IPS-15b (cell line): ENCODE data around the gene LIF.

Experiments
- H3K27me3 ChIP-seq: one replicate; pipeline ENCODE4 v1.6.1; 2013; ENCODE audit warnings: low read length; ENCODE audit not compliant: control insufficient read depth, insufficient read depth
- H3K36me3 ChIP-seq: one replicate; pipeline ENCODE4 v1.6.1; 2013; ENCODE audit warnings: low read length; ENCODE audit not compliant: control insufficient read depth, insufficient read depth
- H3K4me1 ChIP-seq: one replicate; pipeline ENCODE4 v1.6.1; 2013; ENCODE audit warnings: mild to moderate bottlenecking, low read length; ENCODE audit not compliant: control insufficient read depth, insufficient read depth
- H3K4me3 ChIP-seq: one replicate; pipeline ENCODE4 v1.5.1; 2013; ENCODE audit warnings: low read depth, low read length
- H3K9ac ChIP-seq: one replicate; pipeline ENCODE4 v1.6.1; 2013; ENCODE audit warnings: low read depth, mild to moderate bottlenecking, low read length
- H3K9me3 ChIP-seq: one replicate; pipeline ENCODE4 v1.6.1; 2013; ENCODE audit warnings: mild to moderate bottlenecking, low read length; ENCODE audit not compliant: control insufficient read depth, insufficient read depth

LIF gene

DNA sequence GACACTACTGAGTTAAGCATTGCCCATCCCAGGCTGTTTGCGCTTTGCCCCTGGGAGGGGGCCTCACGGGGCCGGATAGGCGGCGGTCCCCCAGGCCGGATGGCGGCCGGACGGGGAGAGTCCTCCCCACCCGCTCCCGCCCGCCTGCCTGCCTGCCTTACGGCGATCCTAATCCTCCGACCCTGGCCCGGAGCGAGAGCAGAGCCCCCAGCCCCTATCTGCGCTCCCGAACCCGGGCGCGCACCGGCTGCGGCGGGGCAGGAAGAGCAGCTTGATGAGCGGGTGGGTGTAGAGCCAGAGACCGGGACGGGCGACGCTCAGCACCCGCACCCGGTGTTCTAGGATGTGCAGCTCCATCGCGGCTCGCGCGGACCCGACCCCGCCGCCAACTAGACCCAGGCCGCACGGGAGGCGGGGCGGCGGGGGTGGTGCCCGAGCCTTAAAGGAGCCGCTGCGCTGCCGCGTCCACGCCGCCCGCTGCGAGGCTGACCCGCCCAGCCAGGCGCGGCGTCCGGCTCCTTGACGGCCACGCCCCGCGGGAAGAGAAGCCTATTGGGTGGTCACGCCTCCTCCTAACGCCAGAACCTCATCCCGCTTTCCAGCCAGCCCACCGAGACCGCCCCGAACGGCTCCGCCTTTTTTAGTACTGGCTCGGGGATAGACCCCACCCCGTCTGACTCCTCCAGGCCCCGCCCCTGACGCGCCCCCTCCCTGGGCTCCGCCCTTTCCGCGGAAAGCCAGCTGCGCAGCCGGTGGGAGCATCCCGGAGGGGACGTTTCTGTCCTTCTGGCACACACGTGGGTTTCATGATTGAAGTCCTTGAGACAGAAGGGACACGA, 42.8 kb upstream of the LIF start, which contains the start of gene CASTOR1:
Gene CASTOR1, minus strand, starts transcription at position 365 of the 839 bp plus-strand sequence. Its CDS starts 8 bp downstream, at position 357.
- H3K4me1 ChIP-seq, result peaks cover 10% of the 10 kb centered on the region
- H3K27me3 ChIP-seq, result peaks cover 2% of the 10 kb centered on the region
- peaks cover 23% of the 10 kb centered on the region for H3K36me3 ChIP-seq
- H3K4me3 ChIP-seq, result peak within 1 kb of the TSS; percentile 83
- no peaks in the 10 kb centered on the region for H3K9me3 ChIP-seq
- peak within 1 kb of the TSS; percentile 54 for H3K9ac ChIP-seq

DNA sequence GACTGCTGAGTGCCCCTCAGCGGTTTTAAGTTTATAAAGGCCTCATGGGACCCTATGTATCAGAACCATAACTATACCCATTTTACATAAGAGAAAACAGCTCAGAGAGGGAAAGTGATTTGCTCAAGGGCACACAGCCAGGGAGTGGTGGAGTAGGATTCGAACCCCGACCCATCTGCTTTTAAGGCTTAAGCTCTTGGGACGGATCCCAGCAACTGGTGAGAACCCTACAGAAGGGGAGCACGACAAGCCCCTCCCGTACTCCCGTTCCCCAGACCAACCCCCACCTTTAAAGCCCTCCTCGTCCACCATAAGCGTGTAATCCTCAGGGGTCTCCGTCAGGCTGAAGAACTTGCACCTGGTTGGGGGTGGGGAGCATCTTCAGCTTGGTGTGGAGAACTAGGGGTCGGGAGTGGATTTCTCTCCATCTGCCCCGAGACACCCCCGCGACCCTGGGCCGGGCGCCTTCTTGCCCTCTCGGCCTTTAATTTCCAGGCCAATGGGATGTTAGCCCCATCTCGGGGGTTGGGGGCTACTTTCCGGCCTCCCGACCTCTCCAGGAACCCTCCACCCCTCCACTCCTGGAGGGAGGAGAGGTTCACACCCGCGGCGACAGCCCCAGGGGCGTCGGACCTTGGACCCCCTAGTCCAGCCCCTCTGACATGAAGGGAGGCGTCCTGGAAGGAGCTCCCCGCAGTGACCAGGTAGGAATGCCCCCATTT, 42.0 kb upstream of the LIF start:
- peak overlapping the region; percentile 54 for H3K9ac ChIP-seq
- peaks cover 2% of the 10 kb centered on the region for H3K27me3 ChIP-seq
- peaks cover 10% of the 10 kb centered on the region for H3K4me1 ChIP-seq
- peaks cover 16% of the 10 kb centered on the region for H3K36me3 ChIP-seq
- peak overlapping the region; percentile 83 for H3K4me3 ChIP-seq
- no peaks in the 10 kb centered on the region for H3K9me3 ChIP-seq

DNA sequence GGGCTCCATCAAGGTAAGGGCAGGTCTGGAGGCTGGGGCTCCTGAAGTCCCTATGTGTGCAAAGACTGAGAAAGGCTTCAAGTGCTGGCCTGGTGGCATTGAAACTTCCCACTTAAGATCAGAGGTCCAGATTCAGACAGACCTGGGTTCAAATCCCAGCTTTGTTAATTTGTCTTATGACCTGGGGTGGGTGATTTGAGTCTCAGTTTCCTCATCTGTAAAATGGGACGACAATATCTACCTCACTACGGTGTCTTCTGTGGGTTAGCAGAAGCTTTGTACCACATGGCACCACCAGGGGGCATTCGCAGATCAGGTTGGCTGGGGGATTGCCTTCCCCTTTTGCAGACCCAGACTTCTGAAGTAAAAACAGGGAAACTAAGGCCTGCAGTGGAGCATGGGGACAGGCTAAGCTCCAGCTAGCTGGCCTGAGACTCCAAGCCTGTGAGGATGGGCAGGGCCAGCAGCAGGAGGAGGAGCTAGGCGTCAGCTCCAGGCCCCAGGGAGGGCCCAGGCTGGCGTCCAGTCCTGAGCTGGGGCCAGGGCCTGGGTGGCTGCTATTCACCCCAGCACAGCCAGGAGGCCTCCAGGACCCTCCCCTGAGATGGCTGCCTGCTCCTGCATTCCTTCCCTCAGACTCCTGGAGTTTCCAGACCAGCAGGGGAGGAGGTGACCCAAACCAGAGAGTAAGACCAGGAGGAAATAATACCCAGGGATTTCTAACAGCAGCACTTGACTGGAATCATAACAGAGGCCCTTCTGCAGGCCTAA, 41.3 kb upstream of the LIF start:
- H3K4me3 ChIP-seq, result peak overlapping the region; percentile 83

DNA sequence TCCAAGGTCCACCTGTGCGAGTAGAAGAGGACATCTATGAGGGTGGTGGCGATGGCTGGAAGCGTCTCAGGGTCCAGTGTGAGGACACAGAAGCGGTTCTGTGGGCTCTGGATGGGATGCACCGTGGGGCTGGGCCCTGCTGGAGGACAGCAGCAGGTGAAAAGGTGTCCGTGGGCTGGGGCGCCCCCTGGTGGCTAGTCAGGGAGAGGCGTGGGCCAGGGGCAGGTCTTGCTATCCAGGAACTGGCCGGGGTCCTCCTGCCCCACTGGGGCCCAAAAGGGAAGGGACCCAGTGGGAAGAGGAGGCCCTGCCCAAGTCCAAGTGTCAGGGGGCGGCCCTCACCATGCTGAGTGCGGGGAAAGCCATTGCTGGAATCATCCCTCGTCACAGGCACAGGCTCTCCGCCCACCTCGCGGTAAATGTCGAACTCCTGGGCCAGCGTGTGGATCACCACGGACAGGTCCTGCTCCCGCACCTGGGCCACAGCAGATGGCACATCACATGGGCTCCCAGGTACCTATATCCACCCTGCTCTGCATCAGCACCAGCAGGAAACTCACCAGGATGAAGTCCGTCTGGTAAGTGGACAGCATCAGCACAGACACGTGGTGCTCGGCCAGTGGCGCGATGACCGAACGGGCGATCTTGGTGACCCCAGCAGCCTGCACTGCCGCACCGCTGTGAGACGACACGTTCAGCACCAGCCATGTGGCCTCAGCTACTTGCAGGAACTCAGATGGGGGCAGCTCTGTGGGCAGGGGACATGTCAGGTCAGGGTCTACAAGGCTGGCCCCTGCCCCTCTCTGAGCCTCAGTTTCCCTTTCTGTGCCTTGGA, 40.5 kb upstream of the LIF start:
- peaks cover 7% of the 10 kb centered on the region for H3K36me3 ChIP-seq
- H3K4me1 ChIP-seq, result peaks cover 10% of the 10 kb centered on the region
- no peak overlapping the region for H3K9ac ChIP-seq
- no peak overlapping the region for H3K4me3 ChIP-seq
- no peaks in the 10 kb centered on the region for H3K9me3 ChIP-seq
- H3K27me3 ChIP-seq, result peaks cover 2% of the 10 kb centered on the region

More for the DNA sequence above, 41.3 kb upstream of the LIF start:
- Histone ChIP-seq H3K9me3 (no peaks in the 10 kb centered on the region), H3K27me3 (peaks cover 2% of the 10 kb centered on the region), H3K36me3 (peaks cover 10% of the 10 kb centered on the region), H3K9ac (no peak overlapping the region), H3K4me1 (peaks cover 10% of the 10 kb centered on the region)

DNA sequence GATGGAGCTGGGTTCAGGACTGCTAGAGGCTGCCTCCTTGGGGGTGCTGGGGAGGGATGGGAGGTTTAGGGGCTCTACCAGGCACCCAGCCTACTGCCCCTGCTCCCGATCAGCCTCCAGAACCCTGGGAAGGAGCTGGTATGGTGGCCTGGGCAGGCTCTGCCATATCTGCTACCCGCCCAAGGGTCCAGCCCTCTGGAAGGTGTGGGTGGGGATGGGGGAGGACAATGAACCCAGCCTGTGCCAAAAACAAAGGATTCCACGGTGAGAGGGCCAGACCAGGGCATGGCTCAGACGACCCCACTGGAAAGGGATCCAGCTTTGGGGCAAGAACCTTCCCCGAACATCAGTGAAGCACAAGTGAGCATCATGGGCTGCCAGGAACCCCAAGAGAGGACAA, 39.8 kb upstream of the LIF start:
- H3K9ac ChIP-seq, result no peak overlapping the region
- peaks cover 7% of the 10 kb centered on the region for H3K36me3 ChIP-seq
- H3K9me3 ChIP-seq, result no peaks in the 10 kb centered on the region
- H3K4me3 ChIP-seq, result no peak overlapping the region
- H3K27me3 ChIP-seq, result peaks cover 2% of the 10 kb centered on the region
- peaks cover 10% of the 10 kb centered on the region for H3K4me1 ChIP-seq

DNA sequence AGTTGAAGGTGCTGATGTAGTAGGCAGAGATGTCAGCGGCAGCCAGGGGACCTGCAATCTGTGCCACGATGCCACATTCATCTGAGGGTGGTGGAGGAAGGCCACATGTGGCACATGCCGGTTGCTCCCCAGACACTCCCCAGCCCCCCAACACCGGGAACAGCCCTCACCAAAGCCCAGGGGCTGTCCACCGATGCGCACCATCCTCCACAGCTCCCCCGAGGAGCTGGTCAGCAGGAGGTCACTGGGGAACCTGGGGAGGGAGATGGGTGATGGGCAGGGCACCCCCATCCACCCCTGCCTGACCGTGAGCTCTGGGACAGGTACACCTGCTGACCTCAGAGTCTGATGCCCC, 39.3 kb upstream of the LIF start:
- H3K4me1 ChIP-seq, result peaks cover 10% of the 10 kb centered on the region
- no peak overlapping the region for H3K4me3 ChIP-seq
- H3K9me3 ChIP-seq, result no peaks in the 10 kb centered on the region
- H3K27me3 ChIP-seq, result peaks cover 2% of the 10 kb centered on the region
- peaks cover 7% of the 10 kb centered on the region for H3K36me3 ChIP-seq
- H3K9ac ChIP-seq, result no peak overlapping the region

DNA sequence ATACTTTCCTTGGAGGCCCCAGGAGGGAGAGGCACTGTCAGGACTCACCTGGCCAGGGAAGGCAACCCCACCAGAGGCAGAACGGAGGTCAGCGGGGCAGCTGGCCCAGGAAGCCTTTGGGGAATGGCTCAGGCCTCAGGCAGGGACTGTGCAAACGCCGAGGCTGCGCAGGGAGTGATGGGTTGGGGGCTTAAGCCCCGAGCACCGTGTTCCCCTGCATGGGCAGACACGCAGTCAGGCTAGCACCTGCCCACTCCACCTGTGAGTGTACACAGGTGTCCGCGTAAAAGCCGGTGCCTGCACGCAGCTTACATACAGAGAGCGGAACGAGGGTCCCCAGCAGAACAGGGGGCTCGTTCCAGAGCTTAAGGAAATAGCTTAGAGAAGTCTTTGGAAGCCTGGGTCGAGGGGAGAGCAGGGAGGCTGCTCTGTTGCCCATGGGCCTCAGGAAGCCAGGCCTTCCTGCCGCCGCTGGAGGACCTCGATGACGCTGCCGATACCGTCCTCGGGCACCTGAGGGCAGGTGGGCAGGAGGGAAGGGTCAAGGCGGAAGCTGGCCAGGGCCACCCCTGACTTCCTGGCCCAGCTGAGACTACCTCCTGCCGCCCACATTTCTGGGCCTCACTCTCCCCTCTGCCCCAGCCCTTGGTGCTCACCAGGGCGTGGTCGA, 38.8 kb upstream of the LIF start:
- H3K4me1 ChIP-seq, result peaks cover 9% of the 10 kb centered on the region
- H3K9ac ChIP-seq, result no peak overlapping the region
- H3K4me3 ChIP-seq, result no peak overlapping the region
- peaks cover 7% of the 10 kb centered on the region for H3K36me3 ChIP-seq
- H3K27me3 ChIP-seq, result peaks cover 2% of the 10 kb centered on the region
- H3K9me3 ChIP-seq, result no peaks in the 10 kb centered on the region

DNA sequence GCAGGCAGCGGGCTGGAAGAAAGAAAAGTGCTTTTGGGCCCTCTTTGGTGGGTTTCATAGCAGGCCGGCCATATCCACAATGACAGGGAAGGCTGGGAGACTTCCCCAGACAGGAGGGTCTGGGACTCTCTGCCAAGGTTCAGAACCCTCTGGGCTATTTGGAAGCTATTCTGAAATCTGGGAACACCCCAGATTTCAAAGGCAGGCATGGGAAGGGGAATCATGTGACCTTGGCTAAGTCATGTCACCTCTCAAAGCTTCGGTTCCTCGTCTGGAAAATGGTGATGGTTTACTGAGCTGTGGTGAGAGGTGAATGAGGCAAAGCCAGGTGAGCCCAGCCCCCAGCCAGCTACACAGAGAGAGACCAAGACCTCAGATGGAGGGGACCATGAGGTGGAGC, 38.1 kb upstream of the LIF start:
- H3K36me3 ChIP-seq, result peaks cover 7% of the 10 kb centered on the region
- H3K4me1 ChIP-seq, result peaks cover 5% of the 10 kb centered on the region
- no peak overlapping the region for H3K4me3 ChIP-seq
- no peaks in the 10 kb centered on the region for H3K27me3 ChIP-seq
- no peak overlapping the region for H3K9ac ChIP-seq
- no peaks in the 10 kb centered on the region for H3K9me3 ChIP-seq

DNA sequence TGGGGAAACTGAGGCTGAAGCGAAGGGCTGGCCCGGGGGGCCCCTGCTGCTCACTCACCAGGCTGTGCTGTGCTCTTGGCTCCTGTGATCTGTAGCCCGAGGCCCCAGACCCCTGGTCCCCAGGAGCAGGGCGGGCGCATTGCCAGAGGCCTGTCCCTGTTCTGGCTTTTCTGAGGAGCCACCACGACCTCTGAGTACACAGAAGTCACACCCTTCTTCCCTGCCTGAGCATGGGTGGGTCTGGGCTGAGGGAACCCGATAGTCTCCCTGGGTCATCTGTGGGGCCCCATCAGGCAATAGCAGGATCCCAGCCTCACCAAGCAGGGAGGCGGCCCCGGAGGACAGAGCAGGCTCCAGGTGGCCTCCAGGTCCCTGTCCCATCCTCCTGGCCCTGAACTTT, 37.6 kb upstream of the LIF start:
- H3K9me3 ChIP-seq, result no peaks in the 10 kb centered on the region
- peaks cover 7% of the 10 kb centered on the region for H3K36me3 ChIP-seq
- H3K4me1 ChIP-seq, result peaks cover 5% of the 10 kb centered on the region
- no peaks in the 10 kb centered on the region for H3K27me3 ChIP-seq
- no peak overlapping the region for H3K4me3 ChIP-seq
- no peak overlapping the region for H3K9ac ChIP-seq

DNA sequence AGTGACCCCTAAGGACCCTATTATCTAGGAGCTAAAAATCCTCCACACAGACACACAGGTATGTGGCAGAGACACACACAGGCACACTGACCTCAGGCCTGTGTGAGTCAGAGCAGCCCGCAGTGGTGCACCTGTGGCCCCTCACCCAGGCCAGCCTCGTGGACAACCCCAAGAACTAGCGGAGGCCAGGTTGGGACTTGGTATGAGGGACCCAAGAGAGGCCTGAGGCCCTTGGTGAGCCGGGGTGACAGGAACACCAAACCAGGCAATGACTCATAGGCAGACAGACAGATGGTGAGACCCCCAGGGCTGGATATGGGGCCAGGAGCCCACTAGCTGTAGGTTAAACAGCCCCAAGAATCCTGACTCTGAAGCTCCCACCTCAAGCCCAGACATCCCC, 36.8 kb upstream of the LIF start:
- no peak overlapping the region for H3K9ac ChIP-seq
- H3K27me3 ChIP-seq, result no peaks in the 10 kb centered on the region
- peaks cover 2% of the 10 kb centered on the region for H3K4me1 ChIP-seq
- H3K9me3 ChIP-seq, result no peaks in the 10 kb centered on the region
- H3K4me3 ChIP-seq, result no peak overlapping the region
- peaks cover 7% of the 10 kb centered on the region for H3K36me3 ChIP-seq
